GM10266 (cell line): ENCODE results near the gene SERINC3.

Source experiments
- DNase-seq: peaks from one replicate; pipeline ENCODE4 v3.0.0; 2012; ENCODE audit errors: extremely low spot score
- CTCF ChIP-seq: IDR thresholded peaks from 2 replicates; pipeline ENCODE4 v1.5.1; 2012; ENCODE audit warnings: mild to moderate bottlenecking, low read depth; ENCODE audit not compliant: control insufficient read depth, insufficient read depth; ENCODE audit errors: missing control alignments

The SERINC3 gene

GRCh38 chr20:44459271-44459670 lies 62.6 kb downstream of the SERINC3 start:
- no peak for DNase-seq
- TF ChIP-seq CTCF, result no peak

DNA sequence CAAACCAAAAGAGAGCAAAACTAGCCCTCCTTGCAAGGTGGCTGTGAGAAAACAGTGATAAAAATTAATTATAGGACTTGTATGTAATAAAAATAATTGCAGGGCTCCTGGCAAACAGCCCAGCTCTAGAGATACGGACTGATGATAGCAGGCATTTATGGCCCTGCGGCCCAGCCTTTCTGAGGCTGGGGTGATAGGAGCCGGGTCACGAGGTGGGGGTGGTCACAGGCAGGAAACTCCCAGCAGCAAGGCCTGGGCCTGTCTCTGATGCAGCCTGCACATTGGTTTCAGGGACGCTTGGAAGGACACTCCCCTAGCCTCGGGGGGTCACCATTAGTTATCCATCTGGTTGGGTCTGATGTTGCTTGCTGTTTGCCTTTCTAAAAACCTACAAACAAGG lies 64.9 kb downstream of the SERINC3 start:
- no peak for TF ChIP-seq CTCF
- DNase-seq, result no peak

DNA sequence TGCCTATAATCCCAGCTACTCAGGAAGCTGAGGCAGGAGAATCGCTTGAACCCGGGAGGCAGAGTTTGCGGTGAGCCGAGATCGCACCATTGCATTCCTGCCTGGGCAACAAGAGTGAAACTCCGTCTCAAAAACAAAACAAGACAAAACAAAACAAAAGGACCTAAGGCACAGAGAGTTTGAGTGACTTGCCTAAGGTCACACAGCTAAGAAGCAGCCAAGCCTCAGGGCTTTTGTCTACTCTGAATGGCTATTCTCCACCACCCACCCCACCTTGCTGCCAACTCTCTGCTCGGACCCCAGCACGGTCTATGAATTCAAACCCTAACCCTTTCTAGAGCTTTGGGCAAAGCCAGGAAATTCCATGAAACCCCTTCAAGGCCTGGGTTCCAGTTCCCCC lies 65.3 kb downstream of the SERINC3 start:
- no peak for TF ChIP-seq CTCF
- no peak for DNase-seq

DNA sequence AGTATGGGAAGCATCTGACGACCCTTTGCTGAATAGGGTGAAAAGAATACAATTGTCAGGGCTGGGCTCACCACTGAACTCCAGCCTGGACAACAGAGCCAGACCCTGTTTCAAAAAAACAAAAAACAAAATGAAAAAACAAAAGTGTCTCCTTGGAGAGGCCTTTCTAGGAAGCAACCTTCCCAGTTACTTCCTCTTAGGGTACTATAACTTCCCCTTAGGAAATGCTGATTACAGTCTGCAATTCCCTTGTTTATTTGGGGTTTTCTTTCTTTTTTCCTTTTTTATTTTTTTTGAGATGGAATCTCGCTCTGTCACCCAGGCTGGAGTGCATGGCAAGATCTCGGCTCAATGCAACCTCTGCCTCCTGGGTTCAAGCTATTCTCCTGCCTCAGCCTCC lies 66.7 kb downstream of the SERINC3 start:
- no peak for TF ChIP-seq CTCF
- DNase-seq, result no peak

DNA sequence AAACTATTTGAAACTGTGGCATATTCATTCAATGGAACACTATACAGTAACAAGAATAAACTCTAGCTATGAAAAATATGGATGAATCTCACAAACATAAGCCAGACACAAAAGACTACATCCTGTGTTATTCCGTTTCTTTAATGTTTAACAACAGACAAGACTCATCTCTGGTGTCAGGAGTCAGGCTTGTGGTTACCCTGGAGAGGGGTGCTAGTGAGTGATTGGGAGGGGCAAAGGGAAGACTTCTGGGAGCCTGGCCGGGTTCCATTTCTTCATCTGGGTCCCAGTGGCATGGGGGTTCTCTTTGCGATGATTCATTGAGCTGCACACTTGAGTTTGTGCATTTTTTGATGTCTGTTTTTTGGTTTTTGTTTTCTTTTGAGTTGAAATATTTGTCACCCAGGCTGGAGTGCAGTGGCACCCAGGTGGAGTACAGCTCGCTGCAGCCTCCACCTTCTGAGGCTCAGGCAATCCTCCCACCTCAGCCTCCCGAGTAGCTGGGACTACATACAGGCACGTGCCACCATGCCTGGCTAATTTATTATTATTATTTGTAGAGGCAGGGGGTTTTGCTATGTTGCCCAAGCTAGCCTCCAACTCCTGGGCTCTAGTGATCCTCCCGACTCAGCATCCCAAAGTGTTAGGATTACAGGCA lies 67.4 kb downstream of the SERINC3 start:
- no peak for TF ChIP-seq CTCF
- DNase-seq, result no peak

- no peak for TF ChIP-seq CTCF
- DNase-seq, result no peak
Measured at GRCh38 chr20:44450903-44451450, 70.9 kb downstream of the SERINC3 start.

DNA sequence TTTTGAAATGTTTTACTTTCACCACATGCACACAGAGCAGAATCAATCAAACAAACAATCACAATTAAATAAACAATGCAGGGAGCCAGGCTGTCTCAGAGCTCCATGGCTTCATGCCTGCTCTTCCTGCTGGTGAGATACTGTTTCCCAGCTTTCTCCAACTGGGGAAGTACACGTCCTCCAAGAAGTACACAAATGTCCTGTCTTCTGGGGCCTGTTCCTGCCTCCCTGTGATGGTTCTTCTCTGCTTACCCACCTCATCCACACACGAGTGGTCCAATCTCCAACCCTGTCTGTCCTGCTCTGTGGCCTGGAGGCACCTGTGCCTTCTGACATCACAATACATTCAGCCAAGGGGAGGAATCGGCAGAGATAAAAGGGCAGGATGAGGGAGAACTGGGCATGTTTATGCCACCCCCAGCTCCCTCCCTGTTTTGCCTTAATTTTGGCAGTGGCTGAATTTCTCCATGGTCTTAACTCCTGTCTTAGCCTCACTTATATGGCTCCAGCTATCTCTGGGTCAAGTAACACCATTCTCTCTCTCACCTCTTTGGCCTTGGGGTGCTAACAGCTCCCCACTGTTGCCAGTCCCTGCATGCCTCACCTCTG lies 71.5 kb downstream of the SERINC3 start:
- TF ChIP-seq CTCF, result no peak
- DNase-seq, result no peak
